GM19240 (cell line): ENCODE measurements around the gene LPCAT1.
"Not testable (repeated sequence)": the region's sequence is repeated elsewhere in the genome, so short reads cannot be mapped to it uniquely, and the experiment has no call there.

ENCODE experiments used
- DNase-seq: peaks from one replicate; pipeline ENCODE4 v3.0.0; 2011; ENCODE audit warnings: low spot score; ENCODE audit not compliant: insufficient read length

LPCAT1 gene

GRCh38 chr5:1467341-1468246 lies 56.2 kb downstream of the LPCAT1 start:
- no peak for DNase-seq

GRCh38 chr5:1466631-1467265 lies 57.0 kb downstream of the LPCAT1 start:
- no peak for DNase-seq

GRCh38 chr5:1465966-1466471 lies 57.7 kb downstream of the LPCAT1 start:
- DNase-seq = no peak

- no peak for DNase-seq
Observed at GRCh38 chr5:1465117-1465516, 58.6 kb downstream of the LPCAT1 start.

GRCh38 chr5:1464511-1464910 lies 59.2 kb downstream of the LPCAT1 start:
- no peak for DNase-seq

GRCh38 chr5:1464096-1464446 lies 59.7 kb downstream of the LPCAT1 start:
- no peak for DNase-seq

GRCh38 chr5:1463326-1464095 lies 60.2 kb downstream of the LPCAT1 start:
- DNase-seq = no peak

GRCh38 chr5:1462358-1462757 lies 61.4 kb downstream of the LPCAT1 start:
- no peak for DNase-seq

GRCh38 chr5:1461396-1461795 lies 62.4 kb downstream of the LPCAT1 start:
- no peak for DNase-seq

- DNase-seq = no peak
Observed at GRCh38 chr5:1460054-1460682, 63.6 kb downstream of the LPCAT1 start.

- DNase-seq = not testable (repeated sequence)
Observed at GRCh38 chr5:1459435-1459834, 64.3 kb downstream of the LPCAT1 start.

GRCh38 chr5:1456110-1456881 lies 67.5 kb downstream of the LPCAT1 start:
- DNase-seq = not testable (repeated sequence)

GRCh38 chr5:1453613-1454012 lies 70.1 kb downstream of the LPCAT1 start:
- DNase-seq = no peak

- no peak for DNase-seq
Observed at GRCh38 chr5:1449081-1449630, 74.6 kb downstream of the LPCAT1 start.

- no peak for DNase-seq
Observed at GRCh38 chr5:1448511-1449011, 75.2 kb downstream of the LPCAT1 start.

GRCh38 chr5:1447671-1448361 lies 75.9 kb downstream of the LPCAT1 start:
- DNase-seq = no peak

GRCh38 chr5:1446602-1447343 lies 77.0 kb downstream of the LPCAT1 start:
- no peak for DNase-seq

GRCh38 chr5:1445689-1446601 lies 77.8 kb downstream of the LPCAT1 start:
- no peak for DNase-seq
